ENCODE results near the gene CSF2RB.

DNA sequence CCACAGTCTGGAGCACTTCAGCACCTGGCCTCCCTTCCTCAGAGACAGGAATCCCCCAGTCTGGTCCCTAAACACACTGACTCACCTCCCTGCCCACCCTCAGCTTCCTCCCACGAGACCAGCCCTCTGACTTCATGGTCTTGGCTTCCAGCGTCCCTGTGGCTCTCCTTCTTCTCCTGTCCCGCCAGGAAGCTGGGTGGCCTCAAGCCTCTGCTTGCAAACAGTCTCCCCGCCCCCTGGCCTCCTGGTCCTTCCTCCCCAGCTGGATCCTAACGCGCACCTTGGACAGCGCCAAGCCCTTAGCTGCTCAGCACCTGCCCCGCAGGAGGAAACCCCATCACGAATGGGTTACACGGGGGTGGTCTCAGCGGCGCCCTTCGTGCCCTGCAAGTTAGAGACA lies 48.1 kb upstream of the CSF2RB start:
- TF ChIP-seq, protein P1, sequence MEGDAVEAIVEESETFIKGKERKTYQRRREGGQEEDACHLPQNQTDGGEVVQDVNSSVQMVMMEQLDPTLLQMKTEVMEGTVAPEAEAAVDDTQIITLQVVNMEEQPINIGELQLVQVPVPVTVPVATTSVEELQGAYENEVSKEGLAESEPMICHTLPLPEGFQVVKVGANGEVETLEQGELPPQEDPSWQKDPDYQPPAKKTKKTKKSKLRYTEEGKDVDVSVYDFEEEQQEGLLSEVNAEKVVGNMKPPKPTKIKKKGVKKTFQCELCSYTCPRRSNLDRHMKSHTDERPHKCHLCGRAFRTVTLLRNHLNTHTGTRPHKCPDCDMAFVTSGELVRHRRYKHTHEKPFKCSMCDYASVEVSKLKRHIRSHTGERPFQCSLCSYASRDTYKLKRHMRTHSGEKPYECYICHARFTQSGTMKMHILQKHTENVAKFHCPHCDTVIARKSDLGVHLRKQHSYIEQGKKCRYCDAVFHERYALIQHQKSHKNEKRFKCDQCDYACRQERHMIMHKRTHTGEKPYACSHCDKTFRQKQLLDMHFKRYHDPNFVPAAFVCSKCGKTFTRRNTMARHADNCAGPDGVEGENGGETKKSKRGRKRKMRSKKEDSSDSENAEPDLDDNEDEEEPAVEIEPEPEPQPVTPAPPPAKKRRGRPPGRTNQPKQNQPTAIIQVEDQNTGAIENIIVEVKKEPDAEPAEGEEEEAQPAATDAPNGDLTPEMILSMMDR (IDR thresholded peaks at IDR 0.05) = no peak
- TF ChIP-seq POLR2A (IDR thresholded peaks at IDR 0.05) = no peak
